Astrocyte of the hippocampus (primary cell): Measurements from ENCODE around the gene GOLGA5.
"Not testable (repeated sequence)": the region's sequence is repeated elsewhere in the genome, so short reads cannot be mapped to it uniquely, and the experiment has no call there.

ENCODE experiments used
- DNase-seq: peaks from one replicate; pipeline ENCODE4 v3.0.0; 2011; ENCODE audit warnings: low read depth, low spot score

The GOLGA5 gene

GRCh38 chr14:92819680-92820535 lies 25.8 kb downstream of the GOLGA5 start:
- not testable (repeated sequence) for DNase-seq

- not testable (repeated sequence) for DNase-seq
Measured at GRCh38 chr14:92820536-92820840, 26.4 kb downstream of the GOLGA5 start.

GRCh38 chr14:92830902-92831301 lies 36.8 kb downstream of the GOLGA5 start:
- DNase-seq = no peak

- no peak for DNase-seq
Measured at GRCh38 chr14:92832137-92832700, 38.1 kb downstream of the GOLGA5 start.

GRCh38 chr14:92841930-92842329 lies 47.8 kb downstream of the GOLGA5 start:
- no peak for DNase-seq

- DNase-seq = no peak
Measured at GRCh38 chr14:92844204-92844603, 50.1 kb downstream of the GOLGA5 start.

- DNase-seq = peak; percentile 19
Measured at GRCh38 chr14:92846162-92846897, 52.2 kb downstream of the GOLGA5 start.

- no peak for DNase-seq
Measured at GRCh38 chr14:92847278-92847677, 53.2 kb downstream of the GOLGA5 start.

- no peak for DNase-seq
Measured at GRCh38 chr14:92847749-92848148, 53.6 kb downstream of the GOLGA5 start.

- DNase-seq = no peak
Measured at GRCh38 chr14:92848887-92849286, 54.8 kb downstream of the GOLGA5 start.

GRCh38 chr14:92850492-92850891 lies 56.4 kb downstream of the GOLGA5 start:
- peak; percentile 8 for DNase-seq

- DNase-seq = not testable (repeated sequence)
Measured at GRCh38 chr14:92853136-92853535, 59.0 kb downstream of the GOLGA5 start.

GRCh38 chr14:92860049-92860840 lies 66.1 kb downstream of the GOLGA5 start:
- no peak for DNase-seq

GRCh38 chr14:92861856-92862745 lies 68.0 kb downstream of the GOLGA5 start:
- no peak for DNase-seq

GRCh38 chr14:92863286-92864080 lies 69.4 kb downstream of the GOLGA5 start:
- no peak for DNase-seq

- no peak for DNase-seq
Measured at GRCh38 chr14:92865674-92866073, 71.6 kb downstream of the GOLGA5 start.

- DNase-seq = no peak
Measured at GRCh38 chr14:92866181-92866752, 72.2 kb downstream of the GOLGA5 start.

GRCh38 chr14:92866901-92867865 lies 73.1 kb downstream of the GOLGA5 start:
- DNase-seq = no peak
